GM20000 (cell line): Measurements from ENCODE around the gene PER2.
A peak's percentile ranks its signal among the peaks of the same experiment; 100 is the strongest.
"Not testable (repeated sequence)": the region's sequence is repeated elsewhere in the genome, so short reads cannot be mapped to it uniquely, and the experiment has no call there.

Source experiments
- DNase-seq: peaks from one replicate; pipeline ENCODE4 v3.0.0; 2012; ENCODE audit warnings: low spot score
- TF ChIP-seq, protein P1 (sequence below): IDR thresholded peaks from 2 replicates; pipeline ENCODE4 v1.5.1; 2012; ENCODE audit warnings: mild to moderate bottlenecking, control low read depth; ENCODE audit errors: extremely low read depth, missing control alignments

Gene PER2, protein sequence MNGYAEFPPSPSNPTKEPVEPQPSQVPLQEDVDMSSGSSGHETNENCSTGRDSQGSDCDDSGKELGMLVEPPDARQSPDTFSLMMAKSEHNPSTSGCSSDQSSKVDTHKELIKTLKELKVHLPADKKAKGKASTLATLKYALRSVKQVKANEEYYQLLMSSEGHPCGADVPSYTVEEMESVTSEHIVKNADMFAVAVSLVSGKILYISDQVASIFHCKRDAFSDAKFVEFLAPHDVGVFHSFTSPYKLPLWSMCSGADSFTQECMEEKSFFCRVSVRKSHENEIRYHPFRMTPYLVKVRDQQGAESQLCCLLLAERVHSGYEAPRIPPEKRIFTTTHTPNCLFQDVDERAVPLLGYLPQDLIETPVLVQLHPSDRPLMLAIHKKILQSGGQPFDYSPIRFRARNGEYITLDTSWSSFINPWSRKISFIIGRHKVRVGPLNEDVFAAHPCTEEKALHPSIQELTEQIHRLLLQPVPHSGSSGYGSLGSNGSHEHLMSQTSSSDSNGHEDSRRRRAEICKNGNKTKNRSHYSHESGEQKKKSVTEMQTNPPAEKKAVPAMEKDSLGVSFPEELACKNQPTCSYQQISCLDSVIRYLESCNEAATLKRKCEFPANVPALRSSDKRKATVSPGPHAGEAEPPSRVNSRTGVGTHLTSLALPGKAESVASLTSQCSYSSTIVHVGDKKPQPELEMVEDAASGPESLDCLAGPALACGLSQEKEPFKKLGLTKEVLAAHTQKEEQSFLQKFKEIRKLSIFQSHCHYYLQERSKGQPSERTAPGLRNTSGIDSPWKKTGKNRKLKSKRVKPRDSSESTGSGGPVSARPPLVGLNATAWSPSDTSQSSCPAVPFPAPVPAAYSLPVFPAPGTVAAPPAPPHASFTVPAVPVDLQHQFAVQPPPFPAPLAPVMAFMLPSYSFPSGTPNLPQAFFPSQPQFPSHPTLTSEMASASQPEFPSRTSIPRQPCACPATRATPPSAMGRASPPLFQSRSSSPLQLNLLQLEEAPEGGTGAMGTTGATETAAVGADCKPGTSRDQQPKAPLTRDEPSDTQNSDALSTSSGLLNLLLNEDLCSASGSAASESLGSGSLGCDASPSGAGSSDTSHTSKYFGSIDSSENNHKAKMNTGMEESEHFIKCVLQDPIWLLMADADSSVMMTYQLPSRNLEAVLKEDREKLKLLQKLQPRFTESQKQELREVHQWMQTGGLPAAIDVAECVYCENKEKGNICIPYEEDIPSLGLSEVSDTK (N-terminal part only)

DNA sequence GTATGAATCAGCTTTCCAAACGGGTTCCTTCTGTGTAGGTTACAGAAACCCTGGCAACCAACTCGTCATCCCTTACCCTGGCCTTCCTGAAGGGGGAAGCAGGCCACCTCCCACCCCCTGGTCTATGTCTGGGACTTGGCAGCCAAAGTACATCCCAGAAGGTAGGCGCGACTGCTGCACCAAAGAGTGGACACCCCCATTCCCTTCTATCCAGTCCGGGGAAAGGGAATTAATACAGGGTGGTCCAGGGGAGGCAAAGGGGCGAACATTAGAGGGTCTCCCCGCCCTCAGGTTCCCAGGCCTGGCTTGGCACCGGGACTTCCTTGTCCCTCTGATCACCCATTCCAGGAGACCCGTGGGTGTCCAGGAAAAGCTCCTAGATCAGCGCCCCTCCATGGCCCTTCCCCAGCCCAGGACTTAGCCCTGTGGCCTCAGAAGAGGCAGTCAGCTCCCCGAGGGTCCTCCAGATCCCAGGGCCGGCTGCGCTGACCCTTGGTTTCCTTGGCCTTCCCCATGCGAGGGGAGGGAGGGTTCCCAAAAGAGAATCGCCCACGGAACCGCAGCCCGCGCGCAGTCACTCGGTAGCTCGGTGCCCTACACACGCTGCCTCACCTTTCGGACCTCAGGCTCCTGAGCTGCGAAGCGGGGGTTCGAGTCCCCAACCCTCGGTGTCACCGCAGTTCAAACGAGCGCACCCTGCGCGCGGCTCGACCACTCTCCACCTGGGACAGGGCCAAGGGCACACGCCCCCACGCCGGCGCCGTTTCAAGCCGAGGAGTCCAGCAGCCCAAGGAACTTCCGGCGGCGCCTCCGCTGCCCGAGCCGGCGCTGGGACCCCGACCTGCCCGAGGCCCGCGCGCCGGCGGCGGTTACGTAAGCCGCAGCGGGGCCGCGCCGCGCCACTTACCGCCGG is at the start of gene PER2:
TSS of gene PER2 (minus strand) at position 874 of the 913 bp plus-strand sequence. CDS start 10,674 bp downstream, outside the sequence.
- TF ChIP-seq, protein P1, sequence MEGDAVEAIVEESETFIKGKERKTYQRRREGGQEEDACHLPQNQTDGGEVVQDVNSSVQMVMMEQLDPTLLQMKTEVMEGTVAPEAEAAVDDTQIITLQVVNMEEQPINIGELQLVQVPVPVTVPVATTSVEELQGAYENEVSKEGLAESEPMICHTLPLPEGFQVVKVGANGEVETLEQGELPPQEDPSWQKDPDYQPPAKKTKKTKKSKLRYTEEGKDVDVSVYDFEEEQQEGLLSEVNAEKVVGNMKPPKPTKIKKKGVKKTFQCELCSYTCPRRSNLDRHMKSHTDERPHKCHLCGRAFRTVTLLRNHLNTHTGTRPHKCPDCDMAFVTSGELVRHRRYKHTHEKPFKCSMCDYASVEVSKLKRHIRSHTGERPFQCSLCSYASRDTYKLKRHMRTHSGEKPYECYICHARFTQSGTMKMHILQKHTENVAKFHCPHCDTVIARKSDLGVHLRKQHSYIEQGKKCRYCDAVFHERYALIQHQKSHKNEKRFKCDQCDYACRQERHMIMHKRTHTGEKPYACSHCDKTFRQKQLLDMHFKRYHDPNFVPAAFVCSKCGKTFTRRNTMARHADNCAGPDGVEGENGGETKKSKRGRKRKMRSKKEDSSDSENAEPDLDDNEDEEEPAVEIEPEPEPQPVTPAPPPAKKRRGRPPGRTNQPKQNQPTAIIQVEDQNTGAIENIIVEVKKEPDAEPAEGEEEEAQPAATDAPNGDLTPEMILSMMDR = no peak
- DNase-seq = peak; percentile 56

- TF ChIP-seq, protein P1 = no peak
Observed at GRCh38 chr2:238337846-238338245, 49.4 kb upstream of the PER2 start.

GRCh38 chr2:238336793-238337444 is 48.5 kb upstream of the PER2 start:
- no peak for DNase-seq
- TF ChIP-seq, protein P1 = no peak

More at GRCh38 chr2:238337846-238338245, 49.4 kb upstream of the PER2 start:
- no peak for DNase-seq

DNA sequence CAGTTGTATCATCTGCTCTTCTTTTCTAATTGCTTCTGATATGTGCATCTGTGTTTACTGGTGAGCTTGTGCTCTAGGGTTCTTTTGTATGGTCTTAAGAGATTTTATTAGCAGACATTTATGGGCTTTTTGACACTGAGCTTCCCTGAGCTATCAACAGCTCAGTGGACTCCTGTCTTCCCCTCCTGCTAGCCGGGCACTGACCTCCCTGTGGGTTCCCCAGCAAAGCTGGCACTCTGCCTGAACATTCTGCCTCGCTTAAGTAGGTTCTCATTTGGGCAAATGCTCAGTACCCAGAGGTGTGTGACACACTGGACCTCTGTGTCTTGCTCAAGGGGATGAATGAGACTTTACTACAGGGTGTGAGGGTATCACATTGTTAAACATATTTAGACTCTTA is 47.7 kb upstream of the PER2 start:
- DNase-seq = no peak
- TF ChIP-seq, protein P1 = no peak

GRCh38 chr2:238335591-238335990 is 47.2 kb upstream of the PER2 start:
- DNase-seq = not testable (repeated sequence)

DNA sequence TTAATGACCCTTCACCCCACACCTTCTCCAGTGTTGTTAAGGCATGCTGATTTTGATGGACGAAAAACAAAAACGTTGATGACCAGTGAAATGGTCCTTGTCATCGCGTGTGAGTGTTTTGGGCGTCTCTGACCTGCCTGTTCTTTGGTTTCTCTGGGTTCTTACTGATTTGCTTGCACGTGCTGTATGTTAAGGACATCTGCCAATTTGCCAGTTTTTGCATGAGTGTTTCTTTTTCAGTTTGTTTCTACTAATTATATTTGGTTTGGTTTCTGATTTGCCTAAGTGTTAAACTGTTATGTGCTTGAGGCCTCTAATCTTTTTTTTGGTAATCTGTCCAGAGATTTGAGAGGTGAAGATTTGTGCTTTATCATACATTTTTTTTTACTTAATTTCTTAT is 46.5 kb upstream of the PER2 start:
- DNase-seq = no peak
- TF ChIP-seq, protein P1 = no peak
